Suprapubic skin (tissue), 4 donors: ENCODE results near the gene SRCAP. TPM values are rescaled to one million over a fixed set of nuclear protein-coding genes. Genes with fewer than 3 reads are reported as not detected.

Experiments used
- DNase-seq, 2 donors: peaks; one replicate each; pipeline ENCODE4 v3.0.0-alpha.2; 2019; ENCODE audit warnings: low spot score in 2 of 2
- H3K27ac ChIP-seq: fragments of 200-600 bp; sonication (generic); one replicate; pipeline ENCODE4 v1.5.1; 2019
- H3K27me3 ChIP-seq: fragments of 200-600 bp; sonication (generic); one replicate; pipeline ENCODE4 v1.5.1; 2019
- H3K36me3 ChIP-seq: fragments of 200-600 bp; sonication (generic); one replicate; pipeline ENCODE4 v1.5.1; 2019
- H3K4me1 ChIP-seq: fragments of 200-600 bp; sonication (generic); one replicate; pipeline ENCODE4 v1.5.1; 2019
- H3K4me3 ChIP-seq: fragments of 200-600 bp; sonication (generic); one replicate; pipeline ENCODE4 v1.5.1; 2019; ENCODE audit warnings: mild to moderate bottlenecking
- H3K9me3 ChIP-seq: fragments of 200-600 bp; sonication (generic); one replicate; pipeline ENCODE4 v1.5.1; 2019
- CTCF ChIP-seq, 2 donors: fragments of 200-600 bp in 1 of 2; fragments of 450-650 bp in 1 of 2; sonication (generic) in 1 of 2; IDR thresholded peaks; one replicate each; pipeline ENCODE4 v1.5.1; 2016 to 2019; ENCODE audit warnings: antibody characterized with exemption in 2 of 2, mild to moderate bottlenecking in 1 of 2, moderate library complexity in 1 of 2
- EP300 ChIP-seq: sonication (generic); formaldehyde crosslinking; IDR thresholded peaks from one replicate; pipeline ENCODE4 v1.6.1; 2017; ENCODE audit warnings: antibody characterized with exemption
- POLR2A ChIP-seq, 2 donors: fragments of 450-650 bp; IDR thresholded peaks; one replicate each; pipeline ENCODE4 v1.6.1; 2017; ENCODE audit warnings: antibody characterized with exemption in 2 of 2, mild to moderate bottlenecking in 2 of 2, moderate library complexity in 2 of 2
- POLR2AphosphoS5 ChIP-seq, 3 donors: sonication (generic); formaldehyde crosslinking; IDR thresholded peaks; one replicate each; pipeline ENCODE4 v1.6.1; 2017; ENCODE audit warnings: antibody characterized with exemption in 3 of 3
- WGBS: methylation state at CpG from one replicate; pipeline ENCODE4 v1.1.5; 2018; 5-methylcytosine and 5-hydroxymethylcytosine counted together
- total RNA-seq, 4 donors: library from RNA; depleted of rRNA; stranded (reverse); fragments of >200 nt; gene quantifications; one replicate each; pipeline ENCODE4 v1.1.0, GENCODE V29; 2016

SRCAP gene
- total RNA-seq, 4 donors from 2014 or later, result 42.9 to 50.0 (median 44.6) TPM

GRCh38 chr16:30652005-30652296 is 47.0 kb upstream of the SRCAP start:
- Histone ChIP-seq H3K4me1 (peaks cover 23% of the 10 kb centered on the region), H3K27me3 (no peaks in the 10 kb centered on the region), H3K9me3 (no peaks in the 10 kb centered on the region), H3K36me3 (peaks cover 39% of the 10 kb centered on the region), H3K4me3 (peak overlapping the region; percentile 76), H3K27ac (peak overlapping the region; percentile 89)
- TF ChIP-seq POLR2A (IDR thresholded peaks at IDR 0.05), result no peak
- TF ChIP-seq CTCF (IDR thresholded peaks at IDR 0.05), result no peak
- no peak for TF ChIP-seq EP300
- no peak for TF ChIP-seq POLR2AphosphoS5 (IDR thresholded peaks at IDR 0.05)
- no peak for DNase-seq
- WGBS, result 8% methylated on average over 2 of the region's 2 CpGs

GRCh38 chr16:30652718-30653117 is 46.3 kb upstream of the SRCAP start:
- no peak for TF ChIP-seq CTCF (IDR thresholded peaks at IDR 0.05)
- no peak for TF ChIP-seq POLR2AphosphoS5 (IDR thresholded peaks at IDR 0.05)
- no peak for TF ChIP-seq EP300
- 92% methylated on average over 18 of the region's 18 CpGs for WGBS

GRCh38 chr16:30654856-30655255 is 44.1 kb upstream of the SRCAP start:
- H3K4me1 ChIP-seq, result peaks cover 28% of the 10 kb centered on the region
- H3K9me3 ChIP-seq, result no peaks in the 10 kb centered on the region
- no peak for TF ChIP-seq CTCF (IDR thresholded peaks at IDR 0.05)
- TF ChIP-seq POLR2A (IDR thresholded peaks at IDR 0.05), result no peak
- TF ChIP-seq EP300, result no peak
- no peak for TF ChIP-seq POLR2AphosphoS5 (IDR thresholded peaks at IDR 0.05)
- no peaks in the 10 kb centered on the region for H3K27me3 ChIP-seq
- H3K27ac ChIP-seq, result no peak overlapping the region
- WGBS, result 86% methylated on average over 15 of the region's 18 CpGs
- H3K36me3 ChIP-seq, result peaks cover 39% of the 10 kb centered on the region
- no peak for DNase-seq
- no peak overlapping the region for H3K4me3 ChIP-seq

More at GRCh38 chr16:30652718-30653117, 46.3 kb upstream of the SRCAP start:
- Histone ChIP-seq H3K27me3 (no peaks in the 10 kb centered on the region), H3K4me1 (peaks cover 30% of the 10 kb centered on the region), H3K27ac (no peak overlapping the region), H3K4me3 (no peak overlapping the region), H3K9me3 (no peaks in the 10 kb centered on the region), H3K36me3 (peaks cover 39% of the 10 kb centered on the region)
- no peak for DNase-seq

- Histone ChIP-seq H3K27ac (no peak overlapping the region), H3K4me3 (no peak overlapping the region)
These were observed 43.1 kb upstream of the SRCAP start for GRCh38 chr16:30655815-30656347.

GRCh38 chr16:30656388-30656787 is 42.6 kb upstream of the SRCAP start:
- Histone ChIP-seq H3K27ac (no peak overlapping the region), H3K27me3 (no peaks in the 10 kb centered on the region), H3K9me3 (no peaks in the 10 kb centered on the region), H3K4me3 (no peak overlapping the region), H3K4me1 (peaks cover 41% of the 10 kb centered on the region), H3K36me3 (peaks cover 41% of the 10 kb centered on the region)
- 93% methylated on average over 8 of the region's 8 CpGs for WGBS
- no peak for DNase-seq
- no peak for TF ChIP-seq CTCF (IDR thresholded peaks at IDR 0.05)
- TF ChIP-seq EP300, result no peak
- TF ChIP-seq POLR2A (IDR thresholded peaks at IDR 0.05), result no peak
- TF ChIP-seq POLR2AphosphoS5 (IDR thresholded peaks at IDR 0.05), result no peak

More at GRCh38 chr16:30655815-30656347, 43.1 kb upstream of the SRCAP start:
- WGBS, result 95% methylated on average over 12 of the region's 12 CpGs
- Histone ChIP-seq H3K36me3 (peaks cover 39% of the 10 kb centered on the region), H3K9me3 (no peaks in the 10 kb centered on the region), H3K4me1 (peaks cover 36% of the 10 kb centered on the region), H3K27me3 (no peaks in the 10 kb centered on the region)
- TF ChIP-seq POLR2AphosphoS5 (IDR thresholded peaks at IDR 0.05) (no peak), POLR2A (IDR thresholded peaks at IDR 0.05) (no peak), CTCF (IDR thresholded peaks at IDR 0.05) (no peak), EP300 (no peak)
- no peak for DNase-seq
